Measurements from ENCODE around the gene SYNE2.
"Not testable (repeated sequence)": the region's sequence is repeated elsewhere in the genome, so short reads cannot be mapped to it uniquely, and the experiment has no call there.

Gene SYNE2

GRCh38 chr14:63862163-63862562 lies 9.4 kb downstream of the SYNE2 start:
- Histone ChIP-seq H3K36me3 (ENCODE audit: control insufficient read depth, low read length) (peaks cover 25% of the 10 kb centered on the region), H4K20me1 (ENCODE audit: control insufficient read depth, insufficient read depth, low read depth, low read length) (peaks cover 2% of the 10 kb centered on the region; the same call in 1 of the 2 replicates), H3K27me3 (ENCODE audit: control insufficient read depth, low read length) (no peaks in the 10 kb centered on the region), H3F3A (ENCODE audit: control insufficient read depth, insufficient read depth) (peaks cover 65% of the 10 kb centered on the region), H3K4me1 (ENCODE audit: control insufficient read depth, low read length) (peaks cover 94% of the 10 kb centered on the region), H3K9me2 (replicated peaks; ENCODE audit: control insufficient read depth, low read length) (no peaks in the 10 kb centered on the region), H3K79me2 (ENCODE audit: control insufficient read depth, low read length) (peaks cover 96% of the 10 kb centered on the region), H3K4me2 (ENCODE audit: low read length) (peak overlapping the region; percentile 93), H3K27ac (ENCODE audit: low read depth, low read length) (peak overlapping the region; percentile 99), H3K4me3 (ENCODE audit: low read length) (peak overlapping the region; percentile 71), H3K9me3 (ENCODE audit: control insufficient read depth, insufficient read depth, low read length) (no peaks in the 10 kb centered on the region)
- TF ChIP-seq CTCF (IDR thresholded peaks at IDR 0.05; ENCODE audit: low read depth, low read length, poor library complexity, severe bottlenecking), result no peak

- H4K20me1 ChIP-seq (ENCODE audit: control insufficient read depth, insufficient read depth, low read depth, low read length), result no peaks in the 10 kb centered on the region
- peaks cover 23% of the 10 kb centered on the region for H3K36me3 ChIP-seq (ENCODE audit: control insufficient read depth, low read length)
- H3K27me3 ChIP-seq (ENCODE audit: control insufficient read depth, low read length), result no peaks in the 10 kb centered on the region
- TF ChIP-seq EZH2phosphoT487 (IDR thresholded peaks at IDR 0.05; ENCODE audit: borderline replicate concordance, low read length), result no peak
- TF ChIP-seq CTCF (IDR thresholded peaks at IDR 0.05; ENCODE audit: low read depth, low read length, poor library complexity, severe bottlenecking), result no peak
- no peaks in the 10 kb centered on the region for H3K9me2 ChIP-seq (replicated peaks; ENCODE audit: control insufficient read depth, low read length)
- H3F3A ChIP-seq (ENCODE audit: control insufficient read depth, insufficient read depth), result peaks cover 72% of the 10 kb centered on the region
- peak overlapping the region; percentile 71 for H3K4me3 ChIP-seq (ENCODE audit: low read length)
- peak overlapping the region; percentile 93 for H3K4me2 ChIP-seq (ENCODE audit: low read length)
- H3K27ac ChIP-seq (ENCODE audit: low read depth, low read length), result peak overlapping the region; percentile 99
- no peaks in the 10 kb centered on the region for H3K9me3 ChIP-seq (ENCODE audit: control insufficient read depth, insufficient read depth, low read length)
- H3K4me1 ChIP-seq (ENCODE audit: control insufficient read depth, low read length), result peaks cover 95% of the 10 kb centered on the region
- peaks cover 87% of the 10 kb centered on the region for H3K79me2 ChIP-seq (ENCODE audit: control insufficient read depth, low read length)
These were observed 10.2 kb downstream of the SYNE2 start for GRCh38 chr14:63863004-63863403.

- peak overlapping the region; percentile 93 for H3K4me2 ChIP-seq (ENCODE audit: low read length)
- peak overlapping the region; percentile 99 for H3K27ac ChIP-seq (ENCODE audit: low read depth, low read length)
- peaks cover 94% of the 10 kb centered on the region for H3K4me1 ChIP-seq (ENCODE audit: control insufficient read depth, low read length)
- H4K20me1 ChIP-seq (ENCODE audit: control insufficient read depth, insufficient read depth, low read depth, low read length); H3K9me2 ChIP-seq (replicated peaks; ENCODE audit: control insufficient read depth, low read length); H3K27me3 ChIP-seq (ENCODE audit: control insufficient read depth, low read length); H3K9me3 ChIP-seq (ENCODE audit: control insufficient read depth, insufficient read depth, low read length): not testable (repeated sequence)
- peaks cover 78% of the 10 kb centered on the region for H3F3A ChIP-seq (ENCODE audit: control insufficient read depth, insufficient read depth)
- peaks cover 28% of the 10 kb centered on the region for H3K36me3 ChIP-seq (ENCODE audit: control insufficient read depth, low read length)
- H3K4me3 ChIP-seq (ENCODE audit: low read length), result peak overlapping the region; percentile 71
- peaks cover 84% of the 10 kb centered on the region for H3K79me2 ChIP-seq (ENCODE audit: control insufficient read depth, low read length)
These were observed 12.0 kb downstream of the SYNE2 start for GRCh38 chr14:63864775-63865174.

- peak overlapping the region; percentile 100 for H3K27ac ChIP-seq (ENCODE audit: low read depth, low read length)
- H4K20me1 ChIP-seq (ENCODE audit: control insufficient read depth, insufficient read depth, low read depth, low read length), result no peaks in the 10 kb centered on the region; the same call in 1 of the 2 replicates
- H3K9me3 ChIP-seq (ENCODE audit: control insufficient read depth, insufficient read depth, low read length), result no peaks in the 10 kb centered on the region
- peaks cover 54% of the 10 kb centered on the region for H3F3A ChIP-seq (ENCODE audit: control insufficient read depth, insufficient read depth)
- peak overlapping the region; percentile 73 for H3K4me3 ChIP-seq (ENCODE audit: low read length)
- peaks cover 82% of the 10 kb centered on the region for H3K79me2 ChIP-seq (ENCODE audit: control insufficient read depth, low read length)
- TF ChIP-seq CTCF (IDR thresholded peaks at IDR 0.05; ENCODE audit: low read depth, low read length, poor library complexity, severe bottlenecking) (no peak), EZH2phosphoT487 (IDR thresholded peaks at IDR 0.05; ENCODE audit: borderline replicate concordance, low read length) (no peak)
- H3K4me1 ChIP-seq (ENCODE audit: control insufficient read depth, low read length), result peaks cover 92% of the 10 kb centered on the region
- H3K36me3 ChIP-seq (ENCODE audit: control insufficient read depth, low read length), result peaks cover 39% of the 10 kb centered on the region
- no peaks in the 10 kb centered on the region for H3K9me2 ChIP-seq (replicated peaks; ENCODE audit: control insufficient read depth, low read length)
- peak overlapping the region; percentile 98 for H3K4me2 ChIP-seq (ENCODE audit: low read length)
- no peaks in the 10 kb centered on the region for H3K27me3 ChIP-seq (ENCODE audit: control insufficient read depth, low read length)
These were observed 15.4 kb downstream of the SYNE2 start for GRCh38 chr14:63867933-63868921.

- H3K4me2 ChIP-seq (ENCODE audit: low read length), result peak overlapping the region; percentile 98
- peaks cover 86% of the 10 kb centered on the region for H3K79me2 ChIP-seq (ENCODE audit: control insufficient read depth, low read length)
- peak overlapping the region; percentile 100 for H3K27ac ChIP-seq (ENCODE audit: low read depth, low read length)
These were observed 17.3 kb downstream of the SYNE2 start for GRCh38 chr14:63869940-63870752.

More at GRCh38 chr14:63869940-63870752, 17.3 kb downstream of the SYNE2 start:
- Histone ChIP-seq H3K4me1 (ENCODE audit: control insufficient read depth, low read length) (peaks cover 96% of the 10 kb centered on the region), H3K4me3 (ENCODE audit: low read length) (peak overlapping the region; percentile 73), H3F3A (ENCODE audit: control insufficient read depth, insufficient read depth) (peaks cover 43% of the 10 kb centered on the region), H3K36me3 (ENCODE audit: control insufficient read depth, low read length) (peaks cover 45% of the 10 kb centered on the region)
- H4K20me1 ChIP-seq (ENCODE audit: control insufficient read depth, insufficient read depth, low read depth, low read length); H3K9me2 ChIP-seq (replicated peaks; ENCODE audit: control insufficient read depth, low read length); H3K9me3 ChIP-seq (ENCODE audit: control insufficient read depth, insufficient read depth, low read length); H3K27me3 ChIP-seq (ENCODE audit: control insufficient read depth, low read length): not testable (repeated sequence)
